ENCODE data around the gene DENND4A. TPM values are rescaled to one million over a fixed set of nuclear protein-coding genes. Genes with fewer than 3 reads are reported as not detected.

The DENND4A gene
- polyA plus RNA-seq, 1 experiment: 19.1 TPM

GRCh38 chr15:65833501-65834205, 41.6 kb upstream of the DENND4A start:
- Histone ChIP-seq H3K27ac (ENCODE audit: low read depth, low read length) (no peak overlapping the region), H3K9me3 (ENCODE audit: control insufficient read depth, insufficient read depth, low read length) (no peaks in the 10 kb centered on the region), H3K27me3 (ENCODE audit: control insufficient read depth, insufficient read depth, low read length) (no peaks in the 10 kb centered on the region), H3K4me3 (ENCODE audit: low read depth, low read length) (no peak overlapping the region)
- no peak for TF ChIP-seq CTCF (IDR thresholded peaks at IDR 0.05; ENCODE audit: low read depth, low read length)
- CTCF ChIA-PET: interaction anchor here (2.1 kb wide), 1 partner anchor 10 kb away, joined by 15 read pairs; no protein-coding TSS in a partner anchor
- DNase-seq (ENCODE audit: low read depth, low spot score): no peak
- POLR2A ChIA-PET: interaction anchor here (0.8 to 1.5 kb wide), 3 partner anchors 36 to 68 kb away, joined by 7 to 14 read pairs (median 8); partner anchors contain the start of genes DENND4A and RAB11A

DNA sequence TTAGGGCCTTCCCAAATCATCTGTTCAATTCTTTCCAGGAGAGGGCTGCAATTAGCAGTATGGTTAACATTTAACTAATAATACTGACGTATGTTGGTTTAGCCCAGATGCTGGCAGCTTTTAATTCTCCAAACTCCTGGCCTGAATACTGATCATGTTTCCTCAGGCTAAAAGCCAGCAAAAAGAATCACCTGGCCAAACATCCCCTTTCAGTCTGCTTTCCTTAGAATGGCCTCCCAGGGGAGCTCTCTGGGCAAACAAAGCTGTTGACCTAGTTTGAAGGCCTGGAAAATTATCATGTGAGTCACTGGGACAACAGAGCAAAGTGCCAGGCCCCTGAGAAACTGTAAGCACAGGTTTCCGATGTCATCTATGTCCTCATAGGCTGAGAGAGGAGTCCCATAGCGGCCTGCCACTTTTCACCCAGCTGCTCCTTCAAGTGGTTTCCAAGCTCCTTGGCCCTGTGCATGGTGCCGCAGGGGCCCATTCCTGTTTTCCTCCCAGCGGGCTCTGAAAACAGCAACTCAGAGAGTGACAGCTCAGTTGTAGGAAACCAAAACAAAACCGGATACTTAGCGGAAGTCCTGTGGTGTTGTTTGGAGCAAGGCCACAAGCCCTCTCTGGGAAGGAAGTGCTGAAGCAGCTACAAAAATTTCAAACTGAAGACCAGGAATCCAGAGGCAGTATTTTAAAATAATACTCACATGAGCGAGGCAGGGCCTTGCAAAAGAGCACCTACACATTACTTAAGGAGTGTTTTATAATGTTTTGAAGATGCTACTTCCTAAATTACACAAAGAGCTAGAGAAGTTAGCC, 40.7 kb upstream of the DENND4A start:
- TF ChIP-seq CTCF (IDR thresholded peaks at IDR 0.05; ENCODE audit: low read depth, low read length): peak; percentile 35; the same call in 1 of the 2 replicates
- peak overlapping the region; percentile 86 for H3K27ac ChIP-seq (ENCODE audit: low read depth, low read length)
- peak overlapping the region; percentile 27 for H3K4me3 ChIP-seq (ENCODE audit: low read depth, low read length)
- no peaks in the 10 kb centered on the region for H3K27me3 ChIP-seq (ENCODE audit: control insufficient read depth, insufficient read depth, low read length)
- peak; percentile 41 for DNase-seq (ENCODE audit: low read depth, low spot score)
- POLR2A ChIA-PET: interaction anchor here (0.5 to 1.5 kb wide), 6 partner anchors 10 to 107 kb away, joined by 3 to 14 read pairs (median 6); partner anchors contain the start of genes DENND4A and RAB11A
- CTCF ChIA-PET: interaction anchor here (0.7 to 2.1 kb wide), 4 partner anchors 9 to 195 kb away, joined by 4 to 15 read pairs (median 4); no protein-coding TSS in a partner anchor
- H3K9me3 ChIP-seq (ENCODE audit: control insufficient read depth, insufficient read depth, low read length): no peaks in the 10 kb centered on the region

DNA sequence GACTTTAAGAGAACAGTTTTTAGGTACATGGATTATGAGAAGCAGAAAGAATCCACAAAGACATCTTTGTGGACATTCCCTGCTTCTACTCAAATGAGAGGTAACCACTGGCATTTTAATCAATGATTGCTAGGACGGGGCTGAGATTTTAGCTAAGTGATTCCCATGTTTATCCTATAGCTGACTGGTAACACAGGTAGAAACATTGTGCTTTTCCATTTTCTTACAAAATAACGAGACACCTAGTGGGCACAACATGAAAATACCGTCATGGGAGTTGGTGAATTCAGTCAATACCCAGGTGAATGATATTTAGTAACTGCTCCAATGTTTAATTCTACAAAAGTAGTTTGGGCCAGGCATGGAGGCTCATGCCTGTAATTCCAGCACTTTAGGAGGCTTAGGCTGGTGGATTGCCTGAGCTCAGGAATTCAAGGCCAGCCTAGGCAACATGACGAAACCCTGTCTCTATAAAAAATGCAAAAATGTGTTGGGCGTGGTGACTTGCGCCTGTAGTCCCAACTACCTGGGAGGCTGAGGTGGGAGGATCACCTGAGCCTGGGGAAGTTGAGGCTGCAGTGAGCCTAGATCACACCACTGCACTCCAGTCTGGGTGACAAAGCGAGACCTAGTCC, 37.2 kb upstream of the DENND4A start:
- TF ChIP-seq CTCF (IDR thresholded peaks at IDR 0.05; ENCODE audit: low read depth, low read length): peak; percentile 50
- no peaks in the 10 kb centered on the region for H3K9me3 ChIP-seq (ENCODE audit: control insufficient read depth, insufficient read depth, low read length)
- ChIA-PET CTCF (interaction anchor here (0.6 to 1.5 kb wide), 4 partner anchors 8 to 38 kb away, joined by 3 to 5 read pairs (median 3); no protein-coding TSS in a partner anchor), POLR2A (no interaction called here)
- DNase-seq (ENCODE audit: low read depth, low spot score): no peak
- H3K27me3 ChIP-seq (ENCODE audit: control insufficient read depth, insufficient read depth, low read length): no peaks in the 10 kb centered on the region
- H3K27ac ChIP-seq (ENCODE audit: low read depth, low read length): no peak overlapping the region
- no peak overlapping the region for H3K4me3 ChIP-seq (ENCODE audit: low read depth, low read length)

DNA sequence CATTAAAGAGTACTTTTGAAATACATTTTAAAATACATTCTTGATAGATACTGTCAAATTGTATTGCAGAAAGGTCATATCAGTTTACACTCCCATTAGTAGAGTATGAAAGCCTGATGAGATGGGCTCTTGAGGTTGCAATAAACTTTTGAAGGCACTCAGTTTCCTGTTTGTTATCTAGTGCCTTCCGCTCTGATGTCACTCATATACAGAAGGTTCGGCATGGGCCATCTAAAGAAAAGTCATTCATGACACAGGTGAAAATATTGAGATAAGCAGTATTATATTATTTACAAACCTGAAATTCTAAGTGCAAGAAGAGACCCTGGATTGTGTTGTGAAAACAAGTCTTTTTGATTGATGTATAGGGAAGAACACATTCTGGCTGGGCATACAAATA, 36.5 kb upstream of the DENND4A start:
- CTCF ChIA-PET: interaction anchor here (1.0 to 1.5 kb wide), 3 partner anchors 9 to 37 kb away, joined by 3 to 5 read pairs (median 3); no protein-coding TSS in a partner anchor

More for the DNA sequence above, 36.5 kb upstream of the DENND4A start:
- H3K27ac ChIP-seq (ENCODE audit: low read depth, low read length): no peak overlapping the region
- H3K9me3 ChIP-seq (ENCODE audit: control insufficient read depth, insufficient read depth, low read length): no peaks in the 10 kb centered on the region
- POLR2A ChIA-PET: no interaction called here
- no peak overlapping the region for H3K4me3 ChIP-seq (ENCODE audit: low read depth, low read length)
- no peak for DNase-seq (ENCODE audit: low read depth, low spot score)
- no peak for TF ChIP-seq CTCF (IDR thresholded peaks at IDR 0.05; ENCODE audit: low read depth, low read length)
- no peaks in the 10 kb centered on the region for H3K27me3 ChIP-seq (ENCODE audit: control insufficient read depth, insufficient read depth, low read length)

Data from AG04450 (cell line).